ENCODE data around the gene CACHD1. TPM values are rescaled to one million over a fixed set of nuclear protein-coding genes. Genes with fewer than 3 reads are reported as not detected.

The CACHD1 gene
- total RNA-seq, 1 experiment from 2014 or later, result 8.4 TPM

DNA sequence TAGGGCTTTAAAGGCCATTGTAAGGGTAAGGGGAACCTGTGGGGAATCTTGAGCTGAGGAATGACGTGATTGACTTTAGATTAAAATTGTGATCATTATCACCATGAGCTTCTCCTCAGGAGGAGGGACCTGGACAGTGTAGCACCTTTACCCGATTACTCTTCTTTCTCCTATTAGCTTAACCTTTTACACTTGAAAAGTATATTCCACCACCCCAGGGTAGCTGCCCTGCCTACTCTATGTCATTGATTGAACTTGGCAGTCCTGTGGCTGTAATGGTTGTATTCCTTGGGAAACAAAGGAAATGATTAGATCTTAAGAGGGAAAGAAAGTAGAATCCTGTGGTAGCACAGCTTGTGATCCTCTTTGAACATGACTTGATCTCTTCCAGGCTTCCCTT, 47.7 kb downstream of the CACHD1 start:
- intact Hi-C loops (cut with micrococcal nuclease), result no loop called here
- POLR2A ChIA-PET, result no interaction called here
- Histone ChIP-seq H3K4me1 (ENCODE audit: control insufficient read depth in 1 of 2, insufficient read depth in 2 of 2, low read length in 2 of 2) (no peaks in the 10 kb centered on the region), H3K79me2 (ENCODE audit: insufficient read depth, low read length) (no peaks in the 10 kb centered on the region; the same call in none of the 2 replicates), H3K9me3 (ENCODE audit: control insufficient read depth in 1 of 2, insufficient read depth in 1 of 2, low read depth in 1 of 2, low read length in 2 of 2) (no peaks in the 10 kb centered on the region), H2AFZ (ENCODE audit: low read depth, low read length, poor library complexity, severe bottlenecking) (no peak overlapping the region), H3K4me3 (replicated peaks in 1 of 2; ENCODE audit: low read depth in 1 of 2, low read length in 2 of 2) (no peak overlapping the region), H3K9ac (ENCODE audit: low read length) (no peak overlapping the region), H3K27ac (ENCODE audit: low read depth, low read length) (no peak overlapping the region), H3K9me2 (ENCODE audit: insufficient read depth) (no peaks in the 10 kb centered on the region), H3K4me2 (ENCODE audit: low read length) (no peak overlapping the region), H4K20me1 (ENCODE audit: insufficient read depth) (no peaks in the 10 kb centered on the region; the same call in 1 of the 2 replicates), H3K27me3 (ENCODE audit: insufficient read depth, low read length) (no peaks in the 10 kb centered on the region), H3K36me3 (ENCODE audit: control insufficient read depth in 1 of 2, insufficient read depth in 2 of 2, low read length in 2 of 2) (no peaks in the 10 kb centered on the region)
- RAD21 ChIA-PET (ENCODE audit: low non-redundant PET in 1 of 2, low total read pairs in 2 of 2, uncharacterized antibody in 2 of 2, unreplicated experiment in 2 of 2), result no interaction called here
- no peak for TF ChIP-seq ZNF274 (IDR thresholded peaks at IDR 0.05; ENCODE audit: low read depth, low read length)
- no peak for TF ChIP-seq CEBPB (IDR thresholded peaks at IDR 0.05; ENCODE audit: low read depth)
- TF ChIP-seq, protein P1, sequence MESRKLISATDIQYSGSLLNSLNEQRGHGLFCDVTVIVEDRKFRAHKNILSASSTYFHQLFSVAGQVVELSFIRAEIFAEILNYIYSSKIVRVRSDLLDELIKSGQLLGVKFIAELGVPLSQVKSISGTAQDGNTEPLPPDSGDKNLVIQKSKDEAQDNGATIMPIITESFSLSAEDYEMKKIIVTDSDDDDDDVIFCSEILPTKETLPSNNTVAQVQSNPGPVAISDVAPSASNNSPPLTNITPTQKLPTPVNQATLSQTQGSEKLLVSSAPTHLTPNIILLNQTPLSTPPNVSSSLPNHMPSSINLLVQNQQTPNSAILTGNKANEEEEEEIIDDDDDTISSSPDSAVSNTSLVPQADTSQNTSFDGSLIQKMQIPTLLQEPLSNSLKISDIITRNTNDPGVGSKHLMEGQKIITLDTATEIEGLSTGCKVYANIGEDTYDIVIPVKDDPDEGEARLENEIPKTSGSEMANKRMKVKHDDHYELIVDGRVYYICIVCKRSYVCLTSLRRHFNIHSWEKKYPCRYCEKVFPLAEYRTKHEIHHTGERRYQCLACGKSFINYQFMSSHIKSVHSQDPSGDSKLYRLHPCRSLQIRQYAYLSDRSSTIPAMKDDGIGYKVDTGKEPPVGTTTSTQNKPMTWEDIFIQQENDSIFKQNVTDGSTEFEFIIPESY (IDR thresholded peaks at IDR 0.05; ENCODE audit: extremely low read depth, insufficient replicate concordance, low read length), result no peak
- TF ChIP-seq TCF7L2 (IDR thresholded peaks at IDR 0.05; ENCODE audit: borderline replicate concordance, extremely low read depth, insufficient read depth, insufficient read length), result no peak
- no peak for TF ChIP-seq ELF1 (IDR thresholded peaks at IDR 0.05; ENCODE audit: borderline replicate concordance, low read depth)
- TF ChIP-seq SP1 (IDR thresholded peaks at IDR 0.05; ENCODE audit: low read depth), result no peak
- TF ChIP-seq, protein P2, sequence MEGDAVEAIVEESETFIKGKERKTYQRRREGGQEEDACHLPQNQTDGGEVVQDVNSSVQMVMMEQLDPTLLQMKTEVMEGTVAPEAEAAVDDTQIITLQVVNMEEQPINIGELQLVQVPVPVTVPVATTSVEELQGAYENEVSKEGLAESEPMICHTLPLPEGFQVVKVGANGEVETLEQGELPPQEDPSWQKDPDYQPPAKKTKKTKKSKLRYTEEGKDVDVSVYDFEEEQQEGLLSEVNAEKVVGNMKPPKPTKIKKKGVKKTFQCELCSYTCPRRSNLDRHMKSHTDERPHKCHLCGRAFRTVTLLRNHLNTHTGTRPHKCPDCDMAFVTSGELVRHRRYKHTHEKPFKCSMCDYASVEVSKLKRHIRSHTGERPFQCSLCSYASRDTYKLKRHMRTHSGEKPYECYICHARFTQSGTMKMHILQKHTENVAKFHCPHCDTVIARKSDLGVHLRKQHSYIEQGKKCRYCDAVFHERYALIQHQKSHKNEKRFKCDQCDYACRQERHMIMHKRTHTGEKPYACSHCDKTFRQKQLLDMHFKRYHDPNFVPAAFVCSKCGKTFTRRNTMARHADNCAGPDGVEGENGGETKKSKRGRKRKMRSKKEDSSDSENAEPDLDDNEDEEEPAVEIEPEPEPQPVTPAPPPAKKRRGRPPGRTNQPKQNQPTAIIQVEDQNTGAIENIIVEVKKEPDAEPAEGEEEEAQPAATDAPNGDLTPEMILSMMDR (IDR thresholded peaks at IDR 0.05 in 2 of 3, conservative IDR thresholded peaks at IDR 0.05 in 1 of 3; ENCODE audit: borderline replicate concordance in 1 of 3, insufficient read depth in 1 of 3, low read depth in 2 of 3, low read length in 2 of 3), result no peak
- no peak for TF ChIP-seq ZFX (IDR thresholded peaks at IDR 0.05)
- no peak for TF ChIP-seq CBX3 (IDR thresholded peaks at IDR 0.05; ENCODE audit: low read depth)
- TF ChIP-seq REST (IDR thresholded peaks at IDR 0.05; ENCODE audit: low read depth), result no peak
- ATAC-seq (no peak), DNase-seq (ENCODE audit: low read depth, low spot score) (no peak)
- BruUV-seq (replicated peaks), result no TSS peak
- CTCF ChIA-PET, result no interaction called here

Measured in HCT116 (cell line).